Upper lobe of left lung (tissue), 4 donors: ENCODE measurements around the gene ZNF214.

Experiments
- POLR2A ChIP-seq, 4 donors: fragments of 450-650 bp; IDR thresholded peaks; one replicate each; pipeline ENCODE4 v1.5.1; 2016 to 2017; ENCODE audit warnings: antibody characterized with exemption in 4 of 4, mild to moderate bottlenecking in 2 of 4
- TF ChIP-seq, protein P1 (sequence below), 6 experiments: fragments of 450-650 bp in 4 of 6; fragments of 200-600 bp in 2 of 6; sonication (generic) in 2 of 6; IDR thresholded peaks; one replicate each; pipeline ENCODE4 v1.5.1; 2016 to 2019; ENCODE audit warnings: antibody characterized with exemption in 6 of 6

- TF ChIP-seq, protein P1, sequence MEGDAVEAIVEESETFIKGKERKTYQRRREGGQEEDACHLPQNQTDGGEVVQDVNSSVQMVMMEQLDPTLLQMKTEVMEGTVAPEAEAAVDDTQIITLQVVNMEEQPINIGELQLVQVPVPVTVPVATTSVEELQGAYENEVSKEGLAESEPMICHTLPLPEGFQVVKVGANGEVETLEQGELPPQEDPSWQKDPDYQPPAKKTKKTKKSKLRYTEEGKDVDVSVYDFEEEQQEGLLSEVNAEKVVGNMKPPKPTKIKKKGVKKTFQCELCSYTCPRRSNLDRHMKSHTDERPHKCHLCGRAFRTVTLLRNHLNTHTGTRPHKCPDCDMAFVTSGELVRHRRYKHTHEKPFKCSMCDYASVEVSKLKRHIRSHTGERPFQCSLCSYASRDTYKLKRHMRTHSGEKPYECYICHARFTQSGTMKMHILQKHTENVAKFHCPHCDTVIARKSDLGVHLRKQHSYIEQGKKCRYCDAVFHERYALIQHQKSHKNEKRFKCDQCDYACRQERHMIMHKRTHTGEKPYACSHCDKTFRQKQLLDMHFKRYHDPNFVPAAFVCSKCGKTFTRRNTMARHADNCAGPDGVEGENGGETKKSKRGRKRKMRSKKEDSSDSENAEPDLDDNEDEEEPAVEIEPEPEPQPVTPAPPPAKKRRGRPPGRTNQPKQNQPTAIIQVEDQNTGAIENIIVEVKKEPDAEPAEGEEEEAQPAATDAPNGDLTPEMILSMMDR (IDR thresholded peaks at IDR 0.05), result no peak
- no peak for TF ChIP-seq POLR2A (IDR thresholded peaks at IDR 0.05)
Measured at GRCh38 chr11:6992026-6992425, 28.1 kb downstream of the ZNF214 start.
